Measurements from ENCODE around the gene ZBTB18.

Gene ZBTB18

DNA sequence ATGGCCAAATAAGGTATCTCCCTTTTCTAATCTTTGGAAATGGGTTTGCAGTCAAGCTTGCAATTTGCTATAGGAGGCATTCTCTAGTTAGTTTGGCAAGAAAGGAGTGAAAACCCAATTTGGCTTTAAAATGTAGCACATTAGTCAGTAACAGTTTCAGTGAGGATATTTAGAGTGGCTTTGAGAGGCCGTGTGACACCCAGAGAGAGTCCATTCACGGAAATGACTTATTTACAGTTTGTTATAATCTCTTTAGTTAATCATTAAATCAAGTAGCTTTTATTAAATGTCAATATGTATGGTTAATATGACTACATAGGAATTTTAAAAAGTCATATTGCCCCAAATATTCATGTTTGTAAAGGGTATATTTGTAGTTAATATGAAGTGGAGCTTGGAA is 9.6 kb downstream of the ZBTB18 start:
- DNase-seq (ENCODE audit: low read depth in 2 of 3, low spot score in 1 of 3): no peak

DNA sequence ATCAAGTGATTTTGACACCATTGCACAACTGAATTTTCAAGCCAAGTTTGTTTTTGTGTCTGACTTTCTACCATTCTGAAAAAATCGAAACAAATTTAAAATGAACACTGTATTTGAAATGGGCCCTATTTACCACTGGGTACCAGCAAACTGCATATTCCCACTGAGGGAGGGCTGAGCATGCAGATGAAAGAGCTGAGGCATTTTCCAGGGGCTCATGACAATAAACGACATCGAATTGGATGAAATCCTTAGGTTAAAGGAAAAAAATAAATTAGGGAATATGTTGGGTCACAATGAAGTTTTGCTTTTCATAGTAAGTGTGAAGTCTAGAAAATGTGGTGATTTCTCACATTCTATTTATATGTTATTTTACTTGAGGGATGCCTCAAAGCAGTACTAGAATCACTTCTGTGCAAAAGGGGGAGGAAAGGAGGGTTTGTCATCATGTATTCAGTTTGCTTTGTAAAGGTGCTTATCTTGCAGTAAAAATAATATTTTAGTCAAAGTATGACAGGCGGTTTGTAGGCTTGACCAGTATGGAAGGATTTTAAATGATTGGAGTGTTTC is 11.2 kb downstream of the ZBTB18 start:
- no peak for DNase-seq (ENCODE audit: low read depth in 2 of 3, low spot score in 1 of 3)

DNA sequence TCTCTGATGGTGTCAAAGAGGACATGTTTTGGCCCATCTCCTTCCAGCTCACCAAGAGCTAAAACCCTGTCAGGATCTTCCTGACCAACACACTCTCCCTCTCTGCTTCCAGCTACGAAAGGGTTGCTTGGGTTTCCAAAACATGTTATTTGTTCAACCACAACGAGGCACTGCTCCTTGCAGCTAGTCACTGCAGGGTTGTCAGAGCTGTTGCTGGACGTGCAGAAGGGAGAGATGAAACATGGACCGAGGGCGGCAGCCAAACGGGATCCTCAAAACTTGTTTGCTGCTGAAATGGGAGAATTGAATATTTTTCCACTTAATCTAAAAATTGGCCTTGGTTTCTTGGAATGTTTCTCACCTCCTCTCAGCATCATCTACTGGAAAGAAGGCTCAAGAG is 12.4 kb downstream of the ZBTB18 start:
- DNase-seq (ENCODE audit: low read depth in 2 of 3, low spot score in 1 of 3): no peak

DNA sequence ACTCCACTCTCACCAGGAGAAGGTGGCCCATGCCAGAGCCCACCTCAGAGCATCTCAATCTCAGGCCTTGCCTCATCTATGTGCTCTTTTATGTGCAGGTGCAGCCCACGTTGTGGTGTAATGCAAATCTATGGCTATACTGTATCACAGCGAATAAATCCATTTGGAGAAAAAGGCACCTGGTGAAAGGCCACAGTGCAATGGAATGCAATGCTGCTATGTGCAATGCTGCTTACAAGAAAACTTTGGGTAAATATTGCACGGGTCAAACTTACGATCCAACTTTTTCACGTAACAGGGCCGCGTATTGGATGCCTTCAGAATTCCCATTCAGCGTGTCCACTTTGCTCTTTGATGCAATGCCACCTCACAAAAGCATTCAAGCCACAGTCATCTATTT is 13.5 kb downstream of the ZBTB18 start:
- DNase-seq (ENCODE audit: low read depth in 2 of 3, low spot score in 1 of 3): no peak

DNA sequence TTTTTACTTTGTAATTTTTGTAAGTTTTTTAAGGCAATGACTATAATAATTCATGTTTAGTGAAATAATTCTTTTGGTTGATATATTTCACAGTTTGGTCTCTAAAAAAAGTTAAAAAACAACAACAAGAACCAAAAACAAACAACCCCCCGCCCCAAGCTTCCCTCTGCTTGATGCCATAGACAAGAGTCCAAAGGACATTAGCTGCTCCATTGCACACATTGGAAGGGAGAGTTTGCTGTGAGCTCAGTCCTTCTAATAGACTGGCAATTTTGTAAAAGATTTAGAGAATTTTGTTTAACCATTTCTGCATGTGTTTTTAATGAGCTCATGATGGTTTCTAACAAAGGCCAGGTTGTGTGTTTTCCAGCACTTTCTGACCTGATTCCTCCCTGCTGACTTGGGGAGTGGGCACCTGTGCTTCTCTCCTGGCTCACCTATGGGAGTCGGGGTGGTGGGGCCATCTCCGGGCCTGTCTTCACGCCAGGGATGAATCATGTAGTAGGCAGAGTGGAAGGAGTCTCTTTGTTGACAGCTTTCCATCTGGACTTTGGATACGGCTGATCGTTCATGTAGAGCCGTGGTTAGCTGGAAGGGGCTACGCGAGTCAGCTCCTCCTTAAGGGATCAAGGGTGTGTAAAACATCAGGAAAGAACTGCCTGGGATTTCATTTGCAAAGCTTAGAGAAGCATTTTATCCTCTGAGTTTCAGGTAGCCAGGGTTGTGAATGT is 14.1 kb downstream of the ZBTB18 start:
- DNase-seq (ENCODE audit: low read depth in 2 of 3, low spot score in 1 of 3): no peak

DNA sequence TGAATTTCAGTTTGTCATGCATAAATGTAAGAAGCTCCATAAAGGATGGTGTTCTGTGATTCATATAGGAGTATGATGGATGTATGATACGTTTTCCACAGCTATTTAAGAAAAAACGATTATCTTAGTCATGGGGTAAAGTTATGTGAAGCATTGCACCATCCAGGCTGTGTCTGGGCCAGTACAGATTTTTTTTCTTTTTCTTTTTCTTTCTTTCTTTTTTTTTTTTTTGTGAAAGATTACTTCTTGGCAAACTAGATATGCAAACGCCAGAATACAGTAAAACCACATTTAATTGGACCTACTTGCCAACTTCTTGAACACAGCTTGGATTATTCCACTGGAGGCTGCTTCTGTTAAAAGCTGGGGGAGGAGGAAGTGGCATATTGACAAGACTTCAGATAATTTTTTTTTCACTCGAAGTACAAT is 14.9 kb downstream of the ZBTB18 start:
- DNase-seq (ENCODE audit: low read depth in 2 of 3, low spot score in 1 of 3): no peak

DNA sequence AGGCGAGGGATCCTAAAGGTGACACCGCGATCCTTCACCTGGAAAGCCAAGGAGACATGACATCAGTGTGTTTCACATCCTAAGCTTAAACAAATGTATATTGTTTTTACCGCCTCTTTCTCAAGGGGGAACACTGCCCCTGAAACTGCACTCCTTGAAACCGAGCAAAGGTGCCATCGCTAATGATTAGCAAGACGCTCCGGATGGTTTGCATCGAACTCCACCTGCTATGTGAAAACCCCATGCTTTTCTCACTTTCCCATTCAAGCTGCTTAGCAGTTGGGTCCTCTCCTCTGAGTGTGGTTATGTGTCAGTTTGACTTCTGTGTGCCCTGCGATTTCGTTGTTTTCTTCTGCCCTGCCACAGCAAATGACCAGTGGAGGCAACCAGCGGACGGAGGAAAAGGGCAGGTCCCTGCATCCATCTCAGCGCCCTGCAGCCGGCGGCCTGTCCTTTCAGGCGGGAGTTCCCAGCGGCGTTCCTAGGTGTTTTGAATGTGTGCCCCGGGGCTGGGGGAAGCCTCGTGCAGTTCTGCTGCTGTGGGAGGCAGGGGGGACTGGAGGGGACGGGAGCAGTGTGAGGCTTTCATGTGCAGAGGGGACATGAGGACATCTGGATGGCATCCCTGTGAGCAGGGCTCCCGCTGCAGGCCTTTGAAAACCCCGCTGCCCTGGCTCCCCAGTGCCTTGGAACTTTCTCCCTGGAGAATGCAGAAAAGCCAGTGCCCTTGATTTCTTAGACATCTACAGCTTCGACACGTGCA is 16.1 kb downstream of the ZBTB18 start:
- DNase-seq (ENCODE audit: low read depth in 2 of 3, low spot score in 1 of 3): no peak

DNA sequence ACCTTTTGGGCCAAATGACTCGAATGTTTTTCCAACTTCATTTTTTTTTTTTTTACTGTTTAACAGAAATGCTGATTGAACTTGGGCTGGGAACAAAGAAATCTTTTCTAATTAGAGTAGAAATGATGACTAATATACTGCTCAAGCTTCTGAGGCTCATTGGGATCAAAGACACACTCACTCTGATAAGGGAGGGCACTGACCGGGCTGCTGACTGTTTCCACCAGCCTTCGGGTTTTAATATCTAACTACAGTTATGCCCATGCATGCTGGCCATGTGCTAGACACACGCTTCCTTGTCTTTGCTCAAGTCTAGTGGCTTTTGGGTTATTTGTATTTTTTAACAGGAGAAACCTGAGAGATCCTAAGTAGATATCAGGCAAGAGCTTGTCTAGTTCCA is 16.8 kb downstream of the ZBTB18 start:
- no peak for DNase-seq (ENCODE audit: low read depth in 2 of 3, low spot score in 1 of 3)

DNA sequence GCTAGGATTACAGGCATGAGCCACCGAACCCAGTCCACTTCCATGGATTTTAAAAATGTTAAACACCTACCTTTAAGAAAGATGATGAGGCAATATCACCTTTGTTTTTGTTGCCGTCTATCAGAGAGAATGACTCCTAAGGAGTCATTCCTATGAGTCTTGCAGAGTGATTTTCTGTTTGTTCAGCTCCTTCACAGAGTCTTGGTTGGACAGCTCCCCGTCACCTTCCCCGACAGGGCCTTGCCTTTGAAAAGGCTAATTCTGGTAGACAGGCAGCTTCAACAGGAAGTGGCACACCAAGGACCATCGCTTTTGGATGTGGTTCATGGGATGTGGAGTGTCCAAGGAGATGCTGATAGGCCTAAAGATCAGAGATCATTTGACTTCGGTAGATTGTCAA is 17.5 kb downstream of the ZBTB18 start:
- no peak for DNase-seq (ENCODE audit: low read depth in 2 of 3, low spot score in 1 of 3)

DNA sequence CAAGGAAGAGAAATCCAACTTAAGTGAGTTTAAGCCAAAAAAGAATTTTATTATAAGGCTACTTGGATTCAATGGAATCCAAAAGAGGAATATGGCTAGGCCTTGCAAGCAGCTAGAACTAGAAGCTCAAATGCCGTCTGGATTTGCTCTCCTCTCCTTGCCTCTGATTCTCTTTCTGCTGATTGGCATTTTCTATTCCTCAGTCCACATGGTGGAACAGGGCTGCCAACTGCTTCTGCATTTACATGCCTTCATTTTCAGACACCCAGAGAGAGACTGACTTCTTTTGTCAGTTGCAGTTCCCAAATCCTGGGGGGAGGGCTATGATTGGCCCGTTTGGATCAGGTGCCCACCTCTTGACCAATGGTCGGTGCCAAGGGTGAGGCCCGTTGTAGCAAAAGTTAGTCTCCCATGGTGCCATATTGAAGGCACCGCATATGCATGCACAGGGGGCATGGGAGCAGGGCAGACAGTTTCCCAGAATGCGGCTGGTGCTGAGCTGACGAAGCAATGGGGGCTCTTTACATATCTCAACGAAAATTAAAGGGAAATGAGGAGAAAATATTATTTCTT is 18.3 kb downstream of the ZBTB18 start:
- DNase-seq (ENCODE audit: low read depth in 2 of 3, low spot score in 1 of 3): no peak

DNA sequence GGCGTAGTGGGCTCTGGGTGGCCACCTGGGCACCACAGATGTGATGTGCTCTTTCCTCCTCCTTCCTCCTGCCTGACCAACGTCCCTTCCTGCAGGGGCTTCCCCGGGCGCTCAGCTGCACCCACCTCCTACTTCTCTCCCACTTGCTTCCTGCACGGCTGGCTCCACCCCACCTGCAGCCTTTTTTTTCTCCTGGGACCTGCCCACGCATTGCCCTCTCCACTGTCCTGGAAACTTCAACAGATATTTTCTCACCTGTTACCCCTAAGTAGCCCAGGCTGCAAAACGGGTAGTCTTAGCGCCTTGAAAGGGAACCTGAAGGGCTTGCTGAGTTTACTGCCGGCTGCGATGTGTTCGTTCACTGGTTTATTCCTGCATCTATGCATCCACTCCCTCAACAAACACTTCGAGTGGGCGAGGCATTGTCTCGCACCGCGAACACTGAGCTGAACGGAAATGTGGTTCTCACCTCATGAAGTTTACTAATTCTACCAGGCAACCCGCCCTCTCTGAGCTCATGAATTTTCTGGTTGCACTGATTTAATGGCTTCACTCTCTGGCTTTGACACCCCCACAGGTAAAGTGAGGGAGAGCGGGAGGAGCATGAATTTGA is 23.6 kb downstream of the ZBTB18 start:
- DNase-seq (ENCODE audit: low read depth in 2 of 3, low spot score in 1 of 3): peak; percentile 16 to 40 (median 27)

DNA sequence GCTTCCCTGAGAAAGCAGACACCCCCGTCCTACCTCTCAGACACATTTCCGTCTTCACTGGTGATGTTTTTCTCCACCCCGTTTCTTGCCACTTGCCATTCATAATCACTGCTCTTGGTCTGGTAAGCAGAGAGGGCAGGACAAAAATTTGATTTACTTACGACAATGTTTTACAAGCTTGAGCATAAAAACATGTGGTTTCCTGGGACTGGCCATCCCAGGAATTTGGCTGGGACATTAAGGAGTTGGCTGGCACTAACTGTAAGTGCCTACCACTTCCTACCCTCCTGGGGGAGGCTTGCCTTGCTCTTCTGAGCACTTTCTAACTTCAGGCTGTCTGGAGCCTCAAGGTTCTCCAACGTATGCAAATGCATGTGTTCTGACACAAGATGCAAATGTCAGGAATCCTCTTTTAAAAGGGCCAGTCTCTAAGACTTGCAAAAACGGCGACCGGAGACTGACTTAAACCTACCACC is 24.2 kb downstream of the ZBTB18 start:
- DNase-seq (ENCODE audit: low read depth in 2 of 3, low spot score in 1 of 3): no peak

DNA sequence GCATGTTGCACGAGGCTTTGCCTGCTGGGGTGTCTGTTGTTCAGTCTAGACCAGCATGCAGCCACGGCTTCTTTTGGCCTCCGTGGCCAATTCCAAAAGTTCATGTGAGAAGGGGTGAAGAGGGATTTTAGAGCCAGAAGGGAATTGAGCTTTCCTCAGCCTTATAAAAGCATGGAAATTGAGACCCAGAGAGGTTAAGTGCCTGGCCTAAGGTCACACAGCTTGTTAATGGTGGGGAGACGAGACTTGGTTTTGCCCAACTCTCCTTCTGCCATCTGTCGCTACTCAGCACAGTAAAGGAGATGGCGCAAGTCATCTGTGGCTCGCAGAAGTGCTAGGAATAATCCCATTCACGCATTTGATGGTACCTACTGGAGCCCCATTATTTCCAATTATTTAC is 25.7 kb downstream of the ZBTB18 start:
- DNase-seq (ENCODE audit: low read depth in 2 of 3, low spot score in 1 of 3): no peak

DNA sequence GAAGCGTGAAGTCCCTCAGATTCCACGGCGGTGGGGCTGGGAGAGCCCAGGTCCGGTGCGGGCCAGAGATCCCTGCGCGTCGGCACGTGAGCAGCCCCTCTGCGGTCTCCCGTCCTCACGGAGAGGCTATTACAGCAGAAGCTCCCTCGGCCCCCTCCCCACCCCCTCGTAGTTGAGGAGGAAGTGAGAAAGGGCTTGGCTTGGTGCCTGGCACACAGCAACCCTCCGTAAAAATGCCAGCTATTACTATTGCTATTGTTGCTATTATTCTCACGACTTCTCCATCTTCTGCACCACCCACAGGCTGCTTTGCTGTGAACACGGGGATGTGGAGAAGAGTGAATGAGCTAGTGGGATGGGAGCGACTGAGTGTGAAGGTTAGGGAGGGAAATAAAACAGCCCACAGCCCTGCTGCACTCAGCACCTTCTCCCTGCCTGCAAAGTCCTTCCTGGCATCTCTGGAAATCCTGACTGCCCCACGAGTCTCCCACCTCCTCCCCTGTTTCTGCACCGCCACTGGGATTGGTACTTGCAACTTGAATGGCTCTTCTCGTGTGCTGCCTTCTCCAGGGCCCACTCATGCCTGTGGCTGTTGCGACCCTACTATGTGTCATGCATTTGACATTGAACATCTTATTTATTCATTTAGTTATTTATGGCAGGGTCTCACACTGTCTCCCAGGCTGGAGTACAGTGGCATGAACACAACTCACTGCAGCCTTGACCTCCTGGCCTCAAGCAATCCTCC is 26.6 kb downstream of the ZBTB18 start:
- DNase-seq (ENCODE audit: low read depth in 2 of 3, low spot score in 1 of 3): no peak

DNA sequence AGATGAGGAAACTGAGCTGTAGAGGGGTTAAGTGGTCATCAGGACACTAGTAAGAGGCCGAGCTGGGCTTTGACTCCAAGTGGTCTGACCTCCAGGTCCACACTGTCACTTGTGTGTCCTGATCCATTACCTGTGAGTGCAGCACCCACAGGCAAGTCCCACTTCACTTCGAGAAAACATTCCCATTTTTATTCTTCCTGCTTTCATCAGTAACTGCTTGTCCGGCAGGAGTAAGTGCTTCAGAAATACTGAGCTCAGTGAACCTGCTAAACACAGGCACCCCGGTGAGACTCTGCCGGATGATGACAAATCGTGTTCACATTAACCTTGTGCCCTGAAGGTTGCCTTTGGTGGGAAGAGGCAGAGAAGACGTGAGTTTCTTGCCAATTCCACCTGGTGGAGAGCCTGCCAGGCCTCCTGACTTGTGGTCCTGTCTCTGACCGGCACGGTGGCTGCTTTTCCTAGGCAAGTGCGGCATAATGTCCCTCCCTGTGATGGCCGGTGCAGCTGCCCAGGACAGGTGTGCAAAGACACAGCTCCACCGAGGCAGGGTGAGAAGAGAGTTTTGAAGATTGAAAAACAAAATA is 29.4 kb downstream of the ZBTB18 start:
- no peak for DNase-seq (ENCODE audit: low read depth in 2 of 3, low spot score in 1 of 3)

DNA sequence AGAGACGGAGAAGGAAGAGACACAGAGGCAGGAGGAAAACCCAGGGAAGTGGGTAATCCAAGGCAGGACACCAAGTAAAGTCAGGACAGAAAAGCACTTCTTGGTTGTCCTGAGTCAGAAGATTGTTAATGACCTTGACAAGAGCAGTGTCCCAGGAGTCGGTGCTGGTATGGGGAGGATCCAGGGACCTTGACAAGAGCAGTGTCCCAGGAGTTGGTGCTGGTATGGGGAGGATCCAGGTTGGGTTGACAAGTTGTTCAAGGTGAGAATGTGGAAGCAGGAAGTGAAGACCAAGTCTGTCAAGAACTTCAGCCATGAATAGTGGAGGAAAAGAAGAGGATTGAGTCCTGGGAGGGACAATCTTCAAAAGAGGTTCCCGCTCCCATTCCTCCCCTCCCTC is 31.9 kb downstream of the ZBTB18 start:
- DNase-seq (ENCODE audit: low read depth in 2 of 3, low spot score in 1 of 3): no peak

DNA sequence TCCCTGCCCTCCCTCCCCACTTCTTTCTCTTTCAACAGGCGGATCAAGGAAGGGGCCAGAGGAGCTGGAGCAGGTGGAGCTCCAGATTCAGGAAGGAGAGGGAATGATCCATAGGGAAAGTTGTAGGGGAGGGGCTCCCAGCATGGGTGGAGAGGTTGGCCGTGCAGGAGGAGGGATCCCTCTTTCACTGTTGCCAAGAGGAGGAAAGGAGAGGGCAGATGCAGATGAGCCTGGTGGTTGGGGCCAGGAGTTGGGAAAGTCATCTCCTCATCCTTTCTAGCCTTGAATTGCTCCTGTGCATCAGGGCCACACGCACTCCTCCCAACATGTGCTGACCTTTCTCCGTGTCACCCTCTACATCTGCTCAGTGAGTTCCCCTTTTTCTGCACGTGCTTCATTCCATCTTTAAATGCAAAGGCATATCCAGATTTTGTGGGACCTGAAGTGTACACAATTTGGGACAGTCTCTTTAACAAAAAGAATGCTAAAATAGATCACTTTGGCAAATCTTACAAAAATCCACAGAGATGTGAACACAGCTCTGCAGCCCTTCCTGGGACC is 32.4 kb downstream of the ZBTB18 start:
- DNase-seq (ENCODE audit: low read depth in 2 of 3, low spot score in 1 of 3): no peak

DNA sequence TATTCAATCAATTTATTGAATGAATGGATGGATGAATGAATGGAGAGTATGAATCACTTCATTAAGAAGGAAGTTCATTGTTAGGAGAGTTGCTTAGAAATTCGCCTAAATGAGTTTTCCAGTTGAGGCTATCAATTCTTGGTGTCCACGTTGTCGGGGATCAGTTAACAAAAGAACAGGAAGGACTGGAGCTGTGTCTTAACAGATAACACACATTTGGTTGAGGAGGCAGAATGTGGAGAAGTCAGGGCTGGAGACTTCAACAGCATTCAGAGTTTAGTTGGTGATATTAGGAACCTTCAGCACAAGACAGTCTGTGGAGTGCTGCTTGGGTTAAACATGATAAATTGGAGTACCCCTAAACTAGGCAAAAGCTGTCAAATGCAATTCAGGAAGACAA is 33.7 kb downstream of the ZBTB18 start:
- DNase-seq (ENCODE audit: low read depth in 2 of 3, low spot score in 1 of 3): no peak

DNA sequence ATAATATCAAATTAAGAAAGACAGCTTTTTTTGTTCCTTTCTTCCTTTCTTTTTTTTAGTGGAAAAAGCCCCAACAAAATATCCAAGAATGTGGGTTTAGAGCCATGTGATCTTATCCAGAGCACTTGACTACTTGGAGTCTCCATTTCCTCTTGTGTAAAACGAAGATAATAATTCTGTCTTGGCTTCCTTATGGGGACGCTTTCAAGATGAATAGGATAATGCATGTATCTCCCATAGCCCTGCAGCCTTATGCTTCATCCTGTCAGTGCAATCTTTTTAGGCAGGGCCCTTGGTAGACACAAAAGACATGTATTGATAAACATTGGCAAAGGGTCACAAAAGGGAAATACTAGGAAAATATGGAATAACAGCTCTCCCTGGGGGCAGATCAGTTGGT is 34.8 kb downstream of the ZBTB18 start:
- no peak for DNase-seq (ENCODE audit: low read depth in 2 of 3, low spot score in 1 of 3)

DNA sequence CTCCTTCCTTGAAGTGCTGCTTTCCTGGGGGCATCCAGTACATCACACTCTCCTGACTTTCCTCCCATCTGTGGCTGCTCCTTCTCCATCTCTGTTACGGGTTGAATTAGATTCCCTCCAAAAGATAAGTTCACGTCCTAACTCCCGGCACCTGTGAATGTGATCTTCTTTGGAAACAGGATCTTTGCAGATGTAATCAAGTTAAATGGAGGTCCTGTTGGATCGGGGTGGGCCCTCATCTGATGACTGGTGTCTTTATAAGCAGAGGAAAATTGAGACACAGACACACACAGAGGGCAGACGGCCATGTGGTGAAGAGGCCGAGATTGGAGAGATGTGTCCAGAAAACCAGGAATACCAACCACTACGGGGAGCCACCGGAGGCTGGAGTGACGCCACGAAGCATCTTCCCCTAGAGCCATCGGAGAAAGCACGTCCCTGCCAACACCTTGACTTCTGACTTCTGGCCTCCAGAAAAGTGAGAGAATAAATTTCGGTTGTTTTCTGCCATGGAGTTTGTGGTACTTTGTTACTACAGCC is 36.0 kb downstream of the ZBTB18 start:
- no peak for DNase-seq (ENCODE audit: low read depth in 2 of 3, low spot score in 1 of 3)
